D341Med (cell line): ENCODE results near the gene TSHZ1.

Source experiments
- DNase-seq: peaks from one replicate; pipeline ENCODE4 v3.0.0; 2012; ENCODE audit warnings: low spot score

TSHZ1 gene

GRCh38 chr18:75210274-75211001, at the start of gene TSHZ1:
TSHZ1 (plus strand) TSS chr18:75210797; CDS start chr18:75211877, 1,080 bp downstream.
- peak; percentile 63 for DNase-seq

- peak; percentile 26 for DNase-seq
Measured at GRCh38 chr18:75161256-75162028, 49.2 kb upstream of the TSHZ1 start.

GRCh38 chr18:75162467-75162866, 48.1 kb upstream of the TSHZ1 start:
- DNase-seq, result peak; percentile 6

- peak; percentile 12 for DNase-seq
Measured at GRCh38 chr18:75162978-75163377, 47.6 kb upstream of the TSHZ1 start.

GRCh38 chr18:75163736-75164135, 46.9 kb upstream of the TSHZ1 start:
- peak; percentile 8 for DNase-seq

GRCh38 chr18:75164479-75164878, 46.1 kb upstream of the TSHZ1 start:
- peak; percentile 8 for DNase-seq

GRCh38 chr18:75165926-75166325, 44.7 kb upstream of the TSHZ1 start:
- DNase-seq, result peak; percentile 5

- DNase-seq, result peak; percentile 14
Measured at GRCh38 chr18:75167137-75167536, 43.5 kb upstream of the TSHZ1 start.

- DNase-seq, result peak; percentile 34
Measured at GRCh38 chr18:75167759-75168618, 42.6 kb upstream of the TSHZ1 start.

- DNase-seq, result peak; percentile 8
Measured at GRCh38 chr18:75168619-75169018, 42.0 kb upstream of the TSHZ1 start.

GRCh38 chr18:75169411-75169810, 41.2 kb upstream of the TSHZ1 start:
- peak; percentile 14 for DNase-seq

- DNase-seq, result peak; percentile 30
Measured at GRCh38 chr18:75170022-75170789, 40.4 kb upstream of the TSHZ1 start.

GRCh38 chr18:75170916-75171315, 39.7 kb upstream of the TSHZ1 start:
- DNase-seq, result peak; percentile 6

- no peak for DNase-seq
Measured at GRCh38 chr18:75172299-75173124, 38.1 kb upstream of the TSHZ1 start.

- DNase-seq, result no peak
Measured at GRCh38 chr18:75173125-75173432, 37.5 kb upstream of the TSHZ1 start.

GRCh38 chr18:75173738-75174137, 36.9 kb upstream of the TSHZ1 start:
- DNase-seq, result no peak

- no peak for DNase-seq
Measured at GRCh38 chr18:75176849-75177248, 33.7 kb upstream of the TSHZ1 start.

- DNase-seq, result no peak
Measured at GRCh38 chr18:75178376-75178775, 32.2 kb upstream of the TSHZ1 start.

- DNase-seq, result no peak
Measured at GRCh38 chr18:75179819-75180600, 30.6 kb upstream of the TSHZ1 start.

- DNase-seq, result no peak
Measured at GRCh38 chr18:75183524-75183923, 27.1 kb upstream of the TSHZ1 start.
